ENCODE measurements around the gene CORO6. TPM values are rescaled to one million over a fixed set of nuclear protein-coding genes. Genes with fewer than 3 reads are reported as not detected.
A peak's percentile ranks its signal among the peaks of the same experiment; 100 is the strongest.

The CORO6 gene
- total and polyA plus RNA-seq, 2 of the 13 experiments (the other 11 are each of a cell fraction or from before 2014, with no cell fraction given) = 0.42 to 0.82 TPM

DNA sequence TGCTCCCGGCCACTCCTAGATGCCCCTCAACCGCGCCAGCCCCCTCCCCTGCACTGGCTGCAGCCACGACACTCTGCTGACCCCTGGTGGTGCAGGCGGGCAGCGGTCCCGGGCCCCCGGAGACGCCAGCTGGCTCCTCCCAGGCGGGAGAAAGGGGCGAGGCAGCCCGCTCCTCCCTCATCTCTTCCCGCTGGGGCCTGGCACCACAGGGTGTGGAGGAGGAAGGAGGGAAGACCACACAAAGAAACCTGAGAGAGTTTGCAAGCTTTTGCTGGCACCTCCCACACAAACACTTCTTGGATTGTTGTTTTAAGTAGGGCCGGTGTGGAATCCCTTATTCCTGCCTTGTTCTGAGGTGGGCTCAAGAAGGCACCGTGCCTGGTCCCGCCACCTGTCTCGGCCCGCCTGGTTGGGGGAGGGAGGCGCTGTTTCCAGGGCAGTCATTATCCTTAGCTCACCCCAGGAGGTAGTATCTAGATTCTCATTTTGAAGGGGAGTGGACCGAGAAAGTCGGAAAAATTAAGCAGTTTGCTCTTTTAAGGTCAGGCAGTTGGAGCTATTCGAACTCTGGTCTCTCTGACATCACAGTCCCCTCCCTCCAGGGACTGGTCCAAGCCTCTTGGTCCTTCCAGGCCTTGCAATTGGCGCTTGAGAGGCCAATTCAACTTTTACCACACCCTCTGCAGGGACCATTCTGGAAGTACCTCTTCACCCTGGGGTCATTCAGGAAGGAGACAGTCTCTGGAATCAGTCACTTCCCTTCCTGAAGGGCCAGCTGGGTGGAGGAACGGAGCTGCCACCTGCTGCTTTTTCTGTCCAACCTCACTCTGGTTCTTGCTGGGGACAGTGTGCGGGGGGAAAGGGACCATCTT, 30.7 kb downstream of the CORO6 start (continued):
- TF ChIP-seq GZF1 (CRISPR knock-in tag; IDR thresholded peaks at IDR 0.05) = no peak
- no peak for TF ChIP-seq CENPT (CRISPR knock-in tag; IDR thresholded peaks at IDR 0.05; ENCODE audit: low read depth)
- TF ChIP-seq AKAP8 (CRISPR knock-in tag; IDR thresholded peaks at IDR 0.05) = 0 out of 2 replicates have a peak, but pooled peaks have one; percentile 34
- no peak; the same call in 1 of the 2 replicates for TF ChIP-seq ZNF788 (CRISPR knock-in tag; IDR thresholded peaks at IDR 0.05; ENCODE audit: borderline replicate concordance)
- TF ChIP-seq ZSCAN31 (CRISPR knock-in tag; IDR thresholded peaks at IDR 0.05; ENCODE audit: low read depth) = no peak
- TF ChIP-seq NFYB (CRISPR knock-in tag; IDR thresholded peaks at IDR 0.05) = no peak
- no peak for TF ChIP-seq ZC3H13 (CRISPR knock-in tag; IDR thresholded peaks at IDR 0.05)
- TF ChIP-seq, protein P1, sequence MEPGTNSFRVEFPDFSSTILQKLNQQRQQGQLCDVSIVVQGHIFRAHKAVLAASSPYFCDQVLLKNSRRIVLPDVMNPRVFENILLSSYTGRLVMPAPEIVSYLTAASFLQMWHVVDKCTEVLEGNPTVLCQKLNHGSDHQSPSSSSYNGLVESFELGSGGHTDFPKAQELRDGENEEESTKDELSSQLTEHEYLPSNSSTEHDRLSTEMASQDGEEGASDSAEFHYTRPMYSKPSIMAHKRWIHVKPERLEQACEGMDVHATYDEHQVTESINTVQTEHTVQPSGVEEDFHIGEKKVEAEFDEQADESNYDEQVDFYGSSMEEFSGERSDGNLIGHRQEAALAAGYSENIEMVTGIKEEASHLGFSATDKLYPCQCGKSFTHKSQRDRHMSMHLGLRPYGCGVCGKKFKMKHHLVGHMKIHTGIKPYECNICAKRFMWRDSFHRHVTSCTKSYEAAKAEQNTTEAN (CRISPR knock-in tag; conservative IDR thresholded peaks at IDR 0.05) = no peak
- TF ChIP-seq, protein P2, sequence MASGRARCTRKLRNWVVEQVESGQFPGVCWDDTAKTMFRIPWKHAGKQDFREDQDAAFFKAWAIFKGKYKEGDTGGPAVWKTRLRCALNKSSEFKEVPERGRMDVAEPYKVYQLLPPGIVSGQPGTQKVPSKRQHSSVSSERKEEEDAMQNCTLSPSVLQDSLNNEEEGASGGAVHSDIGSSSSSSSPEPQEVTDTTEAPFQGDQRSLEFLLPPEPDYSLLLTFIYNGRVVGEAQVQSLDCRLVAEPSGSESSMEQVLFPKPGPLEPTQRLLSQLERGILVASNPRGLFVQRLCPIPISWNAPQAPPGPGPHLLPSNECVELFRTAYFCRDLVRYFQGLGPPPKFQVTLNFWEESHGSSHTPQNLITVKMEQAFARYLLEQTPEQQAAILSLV (CRISPR knock-in tag; IDR thresholded peaks at IDR 0.05; ENCODE audit: borderline replicate concordance) = no peak
- peak; percentile 54; the same call in 1 of the 2 replicates for TF ChIP-seq ZNF12 (CRISPR knock-in tag; IDR thresholded peaks at IDR 0.05)
- TF ChIP-seq, protein P3, sequence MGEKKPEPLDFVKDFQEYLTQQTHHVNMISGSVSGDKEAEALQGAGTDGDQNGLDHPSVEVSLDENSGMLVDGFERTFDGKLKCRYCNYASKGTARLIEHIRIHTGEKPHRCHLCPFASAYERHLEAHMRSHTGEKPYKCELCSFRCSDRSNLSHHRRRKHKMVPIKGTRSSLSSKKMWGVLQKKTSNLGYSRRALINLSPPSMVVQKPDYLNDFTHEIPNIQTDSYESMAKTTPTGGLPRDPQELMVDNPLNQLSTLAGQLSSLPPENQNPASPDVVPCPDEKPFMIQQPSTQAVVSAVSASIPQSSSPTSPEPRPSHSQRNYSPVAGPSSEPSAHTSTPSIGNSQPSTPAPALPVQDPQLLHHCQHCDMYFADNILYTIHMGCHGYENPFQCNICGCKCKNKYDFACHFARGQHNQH (CRISPR knock-in tag; IDR thresholded peaks at IDR 0.05) = peak; percentile 27
- TF ChIP-seq CHCHD3 (CRISPR knock-in tag; IDR thresholded peaks at IDR 0.05) = no peak
- no peak for TF ChIP-seq RORA (CRISPR knock-in tag; IDR thresholded peaks at IDR 0.05)
- no peak for TF ChIP-seq ZNF577 (CRISPR knock-in tag; IDR thresholded peaks at IDR 0.05; ENCODE audit: borderline replicate concordance, low read depth)
- TF ChIP-seq SUZ12 (IDR thresholded peaks at IDR 0.05; ENCODE audit: low read depth, low read length) = no peak
- no peak for TF ChIP-seq FOXK2 (IDR thresholded peaks at IDR 0.05)
- TF ChIP-seq GPN1 (CRISPR knock-in tag; IDR thresholded peaks at IDR 0.05; ENCODE audit: borderline replicate concordance) = no peak
- TF ChIP-seq SRF (IDR thresholded peaks at IDR 0.05; ENCODE audit: low read depth, low read length) = peak; percentile 39; the same call in 1 of the 2 replicates
- TF ChIP-seq NR2F6 (IDR thresholded peaks at IDR 0.05) = peak; percentile 2; the same call in 1 of the 2 replicates
- TF ChIP-seq NR2F6 (CRISPR knock-in tag; IDR thresholded peaks at IDR 0.05) = 0 out of 2 replicates have a peak, but pooled peaks have one; percentile 7
- no peak for TF ChIP-seq ZNF781 (CRISPR knock-in tag; IDR thresholded peaks at IDR 0.05; ENCODE audit: borderline replicate concordance, not compliant biosample characterization)
- no peak for TF ChIP-seq NCOA5 (CRISPR knock-in tag; IDR thresholded peaks at IDR 0.05)
- TF ChIP-seq ZNF547 (CRISPR knock-in tag; IDR thresholded peaks at IDR 0.05) = peak; percentile 40; the same call in 1 of the 2 replicates
- TF ChIP-seq ZBTB7B (CRISPR knock-in tag; IDR thresholded peaks at IDR 0.05) = peak; percentile 76
- TF ChIP-seq CBX2 (IDR thresholded peaks at IDR 0.05; ENCODE audit: low read depth, low read length) = no peak
- TF ChIP-seq CBX2 (CRISPR knock-in tag; IDR thresholded peaks at IDR 0.05; ENCODE audit: low read depth) = no peak
- no peak; the same call in none of the 2 replicates for TF ChIP-seq MYC (CRISPR knock-in tag; IDR thresholded peaks at IDR 0.05; ENCODE audit: borderline replicate concordance)
